ENCODE data around the gene ETFB.

The ETFB gene

GRCh38 chr19:51351266-51351990 lies 14.8 kb downstream of the ETFB start:
- DNase-seq = no peak

GRCh38 chr19:51347209-51347928 lies 18.8 kb downstream of the ETFB start:
- DNase-seq = no peak

DNA sequence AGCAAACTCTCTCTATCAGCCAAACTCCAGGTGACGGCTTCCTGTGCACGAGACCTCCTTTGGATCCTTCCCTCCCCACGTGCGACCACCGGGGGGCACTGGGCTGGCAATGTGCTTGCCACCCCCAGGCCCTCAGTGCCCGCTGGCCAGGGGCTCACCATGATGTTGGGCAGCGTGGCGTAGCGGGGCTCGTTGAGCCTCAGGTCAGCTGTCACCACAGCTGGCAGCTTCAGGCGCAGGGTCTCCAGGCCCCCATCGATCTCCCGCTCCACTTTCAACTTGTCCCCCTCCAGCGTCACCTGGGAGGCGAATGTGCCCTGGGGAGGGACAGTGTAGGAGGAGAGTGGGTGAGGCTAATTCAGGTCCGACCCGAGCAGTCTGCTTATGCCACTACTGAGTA lies 19.4 kb downstream of the ETFB start:
- DNase-seq = no peak

DNA sequence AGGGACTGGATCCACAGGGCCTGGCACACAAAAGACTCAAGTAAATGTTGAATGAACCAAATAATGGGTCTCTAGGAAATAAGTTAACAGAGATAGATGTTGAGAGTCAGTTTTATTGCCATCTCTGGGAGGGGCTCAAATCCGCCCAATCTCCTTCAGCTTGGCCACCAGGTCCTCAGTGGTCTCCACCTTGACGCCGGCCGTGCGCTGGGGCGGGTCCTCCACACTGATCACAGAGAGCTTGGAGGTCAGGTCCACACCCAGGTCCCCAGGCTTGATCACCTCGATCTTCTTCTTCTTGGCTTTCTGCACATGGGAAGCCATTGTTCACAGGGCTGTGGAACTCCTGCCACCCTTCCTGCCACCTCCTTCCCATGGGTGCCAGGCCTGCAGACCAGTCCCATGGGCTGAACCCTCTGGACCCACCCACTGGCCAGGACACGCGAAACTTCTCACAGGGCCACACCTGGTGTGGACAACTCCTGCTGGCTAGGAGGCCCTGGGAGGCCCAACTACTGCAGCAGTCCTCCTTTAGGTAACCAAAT lies 21.0 kb downstream of the ETFB start:
- DNase-seq = no peak

DNA sequence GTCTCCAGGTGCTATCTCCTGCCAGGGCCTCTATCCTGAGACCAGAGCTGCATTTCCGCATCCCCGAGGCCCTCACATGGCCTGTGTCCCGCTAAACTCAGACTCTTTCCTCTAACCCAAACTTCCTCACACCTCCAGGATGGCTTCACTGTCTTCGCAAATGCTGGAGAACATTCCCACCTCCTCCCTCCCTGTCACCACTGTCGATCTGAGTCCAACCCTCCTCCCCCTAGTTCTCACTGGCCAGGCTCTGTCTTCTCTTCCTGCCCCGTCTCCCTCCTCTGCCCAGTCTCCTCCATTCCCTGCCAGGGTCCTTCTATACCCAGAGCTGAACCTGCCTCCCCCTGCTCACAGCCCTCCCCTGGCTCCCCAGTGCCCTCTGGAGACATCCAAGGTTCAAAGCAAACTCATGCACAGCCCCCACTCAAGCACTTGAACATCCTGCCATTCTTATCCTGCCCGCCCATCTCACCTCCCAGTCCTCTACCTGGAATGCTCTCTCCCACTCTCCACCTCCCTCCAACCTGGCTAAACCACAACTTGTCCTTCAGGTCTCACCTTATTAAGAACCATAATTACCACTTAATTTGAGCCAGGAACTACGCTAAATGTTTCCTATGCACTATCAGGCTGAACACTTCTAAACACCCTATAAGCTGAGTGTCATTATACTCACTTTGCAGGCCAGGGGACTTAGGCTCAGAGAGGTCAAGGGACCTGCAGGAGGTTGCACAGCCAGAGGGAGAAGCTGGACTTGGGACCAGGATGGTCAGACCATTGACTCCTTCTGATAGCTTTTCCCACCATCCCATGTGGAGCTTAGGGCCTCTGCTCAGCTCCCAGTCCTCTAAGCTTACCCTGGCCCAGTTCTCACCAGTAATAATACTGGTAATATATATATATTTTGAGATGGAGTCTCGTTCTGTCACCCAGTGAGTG lies 23.3 kb downstream of the ETFB start:
- no peak for DNase-seq

GRCh38 chr19:51341976-51342580 lies 24.1 kb downstream of the ETFB start, which contains the start of gene VSIG10L:
Gene VSIG10L (minus strand): TSS chr19:51342139. CDS start chr19:51342124, 15 bp downstream.
- no peak for DNase-seq

DNA sequence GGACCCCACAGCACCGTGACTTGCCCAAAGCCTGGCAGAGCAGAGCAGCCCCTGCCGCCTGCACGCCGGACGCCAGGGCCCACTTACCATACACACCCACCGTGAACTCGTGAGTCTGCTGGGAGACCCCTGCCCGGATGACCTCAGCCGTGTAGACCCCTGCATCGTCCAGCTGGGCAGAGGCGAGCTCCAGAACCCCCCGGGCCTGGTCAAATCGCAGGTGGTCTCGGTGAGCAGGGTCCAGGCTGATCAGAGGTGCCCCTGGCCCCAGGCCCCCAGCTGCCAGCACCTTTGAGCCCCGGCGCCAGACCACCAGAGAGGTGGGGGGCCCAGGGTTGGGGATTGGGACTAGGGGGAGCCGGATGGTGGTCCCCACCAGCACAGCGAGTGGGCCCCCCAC lies 25.1 kb downstream of the ETFB start:
- no peak for DNase-seq

- DNase-seq = peak; percentile 79
Measured at GRCh38 chr19:51339687-51340656, 26.2 kb downstream of the ETFB start.

DNA sequence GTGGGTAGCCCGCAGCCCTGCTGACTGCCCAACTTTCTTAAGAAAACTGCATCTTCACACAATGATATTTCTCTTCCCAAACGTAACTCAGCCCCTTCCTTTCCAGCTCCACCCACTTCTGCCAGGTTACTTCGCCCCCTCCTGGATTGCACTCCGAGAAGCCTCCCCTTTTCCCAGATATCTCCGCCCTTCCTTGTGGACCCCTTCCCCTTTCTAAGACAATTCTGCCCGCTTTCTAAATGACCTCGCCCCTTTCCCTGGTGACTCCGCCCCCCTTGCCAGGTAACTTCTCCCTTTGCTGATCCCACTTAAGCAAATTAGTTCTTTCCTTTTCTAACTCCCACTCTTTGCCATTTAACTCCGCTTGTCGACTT lies 26.9 kb downstream of the ETFB start:
- no peak for DNase-seq

DNA sequence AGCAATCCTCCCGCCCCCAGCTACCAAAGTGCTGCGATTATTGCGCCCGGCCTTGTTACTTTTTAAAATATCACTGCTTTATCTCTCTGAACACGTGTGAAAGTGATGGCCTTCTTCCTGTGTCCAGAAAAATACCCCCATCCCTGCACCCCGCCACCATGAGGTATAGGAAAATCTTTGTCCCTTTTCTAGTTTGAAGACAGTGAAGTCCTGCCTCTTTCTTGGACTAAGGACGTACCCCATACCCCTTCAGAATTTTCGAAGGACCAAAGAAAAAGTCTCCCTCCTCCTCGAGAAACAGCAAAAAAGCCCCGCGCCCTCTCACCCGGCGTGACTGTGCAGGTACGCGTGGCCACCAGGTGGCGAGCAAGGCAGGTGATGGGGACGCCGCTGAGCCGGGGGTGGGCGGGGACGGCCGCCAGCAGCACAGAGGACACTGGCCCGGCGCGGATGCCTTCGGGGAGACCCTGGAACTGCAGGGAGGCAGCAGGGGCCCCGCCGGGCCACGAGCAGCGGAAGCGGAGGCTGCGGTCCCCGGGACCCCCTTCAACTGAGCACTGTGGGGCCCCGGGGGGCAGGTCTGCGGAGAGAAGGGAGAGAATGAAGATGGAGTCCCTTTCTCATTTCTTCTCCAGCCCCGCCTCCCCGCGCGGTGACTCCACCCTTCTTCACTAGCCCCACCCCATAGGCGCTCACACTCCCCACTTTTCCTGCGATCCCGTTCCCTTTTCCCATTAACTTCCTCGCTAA lies 27.4 kb downstream of the ETFB start:
- DNase-seq = peak; percentile 85

DNA sequence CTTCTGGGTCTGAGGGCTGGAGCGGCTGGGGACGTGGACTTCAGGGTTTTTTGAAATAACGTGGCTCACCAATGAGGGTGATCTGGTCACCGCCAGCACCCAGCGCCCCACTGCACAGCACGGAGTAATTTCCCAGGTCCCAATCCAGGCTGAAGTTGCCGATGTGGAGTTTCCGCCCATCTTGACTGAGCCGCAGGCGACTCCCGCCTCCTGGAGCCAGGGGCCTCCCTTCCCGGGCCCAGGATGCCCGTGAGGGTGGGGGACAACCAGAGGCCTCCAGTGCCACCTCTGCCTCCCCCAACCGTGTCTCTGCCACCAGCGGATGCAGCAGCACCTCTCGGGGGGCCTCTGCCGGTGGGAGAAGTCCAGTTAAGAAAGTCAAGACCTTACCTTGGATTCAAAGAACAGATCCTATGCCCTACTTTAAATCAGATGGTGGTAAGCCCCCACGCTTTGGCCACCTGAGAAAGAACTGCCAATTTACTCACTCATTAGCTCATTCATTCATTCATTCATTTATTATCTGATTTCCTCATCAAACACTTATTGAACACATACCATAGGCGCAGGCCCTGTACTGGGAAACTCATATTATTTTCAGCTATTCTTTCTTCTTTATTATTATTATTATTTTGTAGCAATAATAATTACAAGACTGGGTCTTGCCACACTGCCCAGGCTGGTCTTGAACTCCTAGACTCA lies 28.2 kb downstream of the ETFB start:
- no peak for DNase-seq

- no peak for DNase-seq
Measured at GRCh38 chr19:51337141-51337860, 28.9 kb downstream of the ETFB start.

DNA sequence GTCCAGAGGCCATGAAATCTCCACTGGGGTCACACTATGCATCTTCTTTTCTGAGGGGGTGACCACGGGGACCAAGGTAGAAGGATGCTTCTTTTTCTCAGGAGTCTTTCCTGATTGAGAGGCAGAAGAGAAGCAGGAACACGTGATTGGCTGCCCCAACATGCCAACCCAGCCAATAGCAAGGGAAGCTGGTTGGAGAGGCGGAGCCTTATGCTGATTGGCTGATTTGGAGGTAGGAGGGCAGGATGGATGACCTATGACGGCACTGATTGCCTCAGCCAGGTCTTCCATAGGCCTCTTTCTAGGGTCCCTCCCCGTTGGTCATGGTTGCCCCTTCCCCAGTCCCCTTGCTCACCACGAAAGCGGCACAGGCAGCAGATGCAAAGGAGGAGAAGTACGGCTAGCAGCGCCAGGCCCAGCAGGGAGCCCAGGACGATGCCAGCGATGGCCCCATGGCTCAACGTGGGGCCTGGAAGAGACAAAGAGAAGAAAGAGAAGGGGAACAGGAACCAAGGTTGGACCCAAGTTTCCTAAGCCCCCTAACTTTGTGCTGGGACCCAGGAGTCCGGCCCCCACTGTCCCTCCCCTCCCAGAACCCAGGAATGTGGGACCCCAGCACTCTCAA lies 32.2 kb downstream of the ETFB start:
- DNase-seq = no peak

DNA sequence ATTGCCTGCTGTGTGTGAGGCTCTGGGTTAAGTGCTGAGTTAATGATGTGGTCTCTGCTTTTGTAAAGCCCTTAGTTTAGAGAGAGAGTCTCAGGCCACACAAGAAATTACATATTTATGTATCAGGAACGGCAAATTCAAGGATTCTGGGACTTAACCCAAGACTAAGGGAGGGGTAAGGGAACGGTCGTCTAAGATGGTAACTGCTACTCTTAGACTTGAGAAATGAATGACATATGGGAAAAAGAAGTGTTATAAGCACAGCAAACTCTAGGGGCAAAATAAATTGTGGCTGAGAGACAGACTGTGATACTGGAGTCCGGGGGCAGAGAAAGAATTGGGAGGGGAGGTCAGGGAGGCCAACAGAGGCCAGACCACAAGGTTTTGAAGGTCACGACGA lies 34.5 kb downstream of the ETFB start:
- DNase-seq = no peak

DNA sequence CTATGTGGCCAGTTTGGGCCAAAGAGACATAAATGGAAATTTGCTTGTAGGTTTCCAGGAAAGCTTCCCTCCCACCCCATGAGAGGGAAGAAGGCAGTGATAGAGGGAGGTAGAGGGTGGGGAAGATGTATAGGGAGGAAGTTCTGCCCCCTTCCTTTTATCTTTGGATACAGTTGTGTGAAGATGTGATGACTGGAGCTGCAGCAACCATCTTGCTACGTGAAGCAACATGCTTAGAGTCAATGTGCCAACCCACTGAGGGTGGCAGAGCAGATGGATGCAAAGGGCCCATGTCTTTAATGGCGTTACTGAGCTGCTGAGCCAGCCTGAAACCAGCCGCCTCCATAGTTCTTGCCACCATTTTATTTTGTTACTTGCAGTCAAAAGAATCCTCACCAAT lies 35.0 kb downstream of the ETFB start:
- DNase-seq = no peak

GRCh38 chr19:51330366-51330765 lies 35.8 kb downstream of the ETFB start:
- no peak for DNase-seq

DNA sequence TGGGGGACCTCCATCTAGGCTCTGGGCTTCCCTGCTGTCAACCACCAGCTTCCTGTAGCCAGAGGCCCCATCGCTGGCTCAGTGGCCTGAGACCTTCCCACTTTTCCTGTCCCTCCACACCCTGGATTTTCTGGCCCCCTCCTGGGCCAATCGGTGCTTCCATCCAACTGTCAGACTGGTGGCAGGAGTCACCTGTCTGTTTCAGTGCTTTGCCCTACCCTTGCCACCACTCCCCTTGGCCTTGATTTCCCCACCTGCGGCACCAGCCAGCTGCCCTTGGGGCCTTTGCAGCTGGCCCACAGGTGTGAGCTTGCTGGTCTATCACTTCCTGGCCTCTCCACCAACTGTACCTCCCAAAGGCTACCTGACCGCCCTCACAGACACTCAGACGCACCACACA lies 36.8 kb downstream of the ETFB start:
- DNase-seq = no peak

DNA sequence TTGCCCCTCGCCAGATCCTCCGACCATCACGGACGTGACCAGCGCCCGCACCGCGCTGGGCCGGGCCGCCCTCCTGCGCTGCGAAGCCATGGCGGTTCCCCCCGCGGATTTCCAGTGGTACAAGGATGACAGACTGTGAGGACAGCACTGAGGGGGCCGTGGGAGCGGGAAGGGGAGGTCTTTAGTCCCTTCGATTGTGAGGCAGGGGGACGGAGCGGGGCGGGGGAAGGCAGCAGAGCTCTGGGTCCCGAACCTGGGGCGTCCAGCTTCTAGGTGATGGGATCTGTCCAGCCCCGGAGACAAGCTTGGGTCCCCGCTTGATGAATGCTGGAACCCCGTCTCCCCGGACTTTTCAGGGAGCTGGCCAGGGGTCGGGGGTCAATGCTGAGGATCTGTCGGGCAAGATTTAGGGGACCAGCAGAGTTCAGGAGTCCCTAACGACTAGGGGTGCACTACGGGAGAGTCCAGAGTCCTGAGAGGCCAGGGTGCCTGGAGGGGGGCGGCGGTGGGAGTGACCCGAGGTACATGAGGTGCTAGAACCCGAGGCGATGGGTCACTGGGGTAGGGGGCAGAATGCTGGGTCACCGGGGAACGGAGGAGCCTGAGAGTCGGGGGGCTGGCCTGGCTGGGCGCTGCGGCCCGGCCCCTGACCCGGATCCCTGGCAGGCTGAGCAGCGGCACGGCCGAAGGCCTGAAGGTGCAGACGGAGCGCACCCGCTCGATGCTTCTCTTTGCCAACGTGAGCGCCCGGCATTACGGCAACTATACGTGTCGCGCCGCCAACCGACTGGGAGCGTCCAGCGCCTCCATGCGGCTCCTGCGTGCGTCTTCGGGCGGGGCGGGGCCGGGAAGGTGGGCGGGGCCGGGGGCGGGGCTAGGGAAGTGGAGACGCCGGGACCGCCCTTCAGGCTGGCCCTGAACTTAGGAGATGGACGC lies 38.9 kb downstream of the ETFB start:
- DNase-seq = peak; percentile 42

Data from activated gamma-delta T cell treated with Interleukin-2 at 50 U/mL for 16 hours (primary cell).